T-helper 17 cell (primary cell): Measurements from ENCODE around the gene PATZ1. TPM values are rescaled to one million over a fixed set of nuclear protein-coding genes. Genes with fewer than 3 reads are reported as not detected.
"Not testable (repeated sequence)": the region's sequence is repeated elsewhere in the genome, so short reads cannot be mapped to it uniquely, and the experiment has no call there.

Experiments
- ATAC-seq: fragments of 150-1000 bp; cut with Tn5 transposase; 2 replicates; pipeline ENCODE4 v1.10.0; 2021; ENCODE audit warnings: mild to moderate bottlenecking, moderate library complexity
- DNase-seq, 3 donors: peaks; one replicate each; pipeline versions ENCODE4 v3.0.0 to v3.0.0-alpha.2; 2020 to 2021
- H3K9me3 ChIP-seq: one replicate; pipeline ENCODE4 v1.7.0; 2013; ENCODE audit warnings: low read length, mild to moderate bottlenecking; ENCODE audit not compliant: control insufficient read depth, poor library complexity, severe bottlenecking
- H3K27ac Mint-ChIP-seq: one replicate; pipeline ENCODE4 v1.8.0; 2022; ENCODE audit warnings: mild to moderate bottlenecking, moderate library complexity, mixed read lengths
- H3K27me3 Mint-ChIP-seq: one replicate; pipeline ENCODE4 v1.8.0; 2022; ENCODE audit warnings: mixed read lengths
- H3K36me3 Mint-ChIP-seq: one replicate; pipeline ENCODE4 v1.8.0; 2022; ENCODE audit warnings: low read depth, mixed read lengths
- H3K4me1 Mint-ChIP-seq: one replicate; pipeline ENCODE4 v1.8.0; 2022; ENCODE audit warnings: mild to moderate bottlenecking, mixed read lengths
- H3K4me3 Mint-ChIP-seq: one replicate; pipeline ENCODE4 v1.8.0; 2022; ENCODE audit warnings: mild to moderate bottlenecking, moderate library complexity, mixed read lengths
- total RNA-seq, 4 donors: library from RNA in 2 of 4; stranded (reverse) in 2 of 4; gene quantifications; one replicate each; pipeline ENCODE4 v1.2.3 and lab custom pipeline; 2022 to 2026

PATZ1 gene
- total RNA-seq, 2 donors from 2014 or later: 35.0 to 38.9 TPM

GRCh38 chr22:31348009-31348337 lies 1.8 kb upstream of the PATZ1 start:
- peaks cover 23% of the 10 kb centered on the region for H3K4me1 Mint-ChIP-seq
- H3K4me3 Mint-ChIP-seq: peak overlapping the region; percentile 89
- not testable (repeated sequence) for H3K36me3 Mint-ChIP-seq, ATAC-seq, DNase-seq, H3K9me3 ChIP-seq, H3K27me3 Mint-ChIP-seq
- peak overlapping the region; percentile 51 for H3K27ac Mint-ChIP-seq

- Mint-ChIP-seq H3K36me3 (no peaks in the 10 kb centered on the region), H3K27ac (peak overlapping the region; percentile 51), H3K4me1 (peaks cover 28% of the 10 kb centered on the region), H3K27me3 (no peaks in the 10 kb centered on the region), H3K4me3 (peak overlapping the region; percentile 89)
- ATAC-seq (peak; percentile 9), DNase-seq (peak; percentile 31 to 41 (median 33))
- no peaks in the 10 kb centered on the region for H3K9me3 ChIP-seq
Observed at GRCh38 chr22:31347251-31348008, 1.3 kb upstream of the PATZ1 start.

- DNase-seq (peak in 1 of 3 donors; percentile 33), ATAC-seq (no peak)
- Mint-ChIP-seq H3K36me3 (no peaks in the 10 kb centered on the region), H3K27ac (peak overlapping the region; percentile 51), H3K4me1 (peaks cover 34% of the 10 kb centered on the region), H3K4me3 (peak overlapping the region; percentile 89), H3K27me3 (no peaks in the 10 kb centered on the region)
- no peaks in the 10 kb centered on the region for H3K9me3 ChIP-seq
Observed at GRCh38 chr22:31346733-31347250, 646 bp upstream of the PATZ1 start.

- H3K4me1 Mint-ChIP-seq: peaks cover 41% of the 10 kb centered on the region
- ATAC-seq (peak; percentile 69), DNase-seq (peak; percentile 86 to 91 (median 89))
Observed at GRCh38 chr22:31345331-31346254, 553 bp downstream of the PATZ1 start.

GRCh38 chr22:31344578-31345330 lies 1.4 kb downstream of the PATZ1 start:
- peaks cover 2% of the 10 kb centered on the region for H3K36me3 Mint-ChIP-seq
- ATAC-seq (no peak), DNase-seq (peak in 1 of 3 donors; percentile 17)
- H3K4me1 Mint-ChIP-seq: peaks cover 46% of the 10 kb centered on the region
- peak overlapping the region; percentile 88 for H3K27ac Mint-ChIP-seq
- peak overlapping the region; percentile 89 for H3K4me3 Mint-ChIP-seq
- H3K9me3 ChIP-seq: no peaks in the 10 kb centered on the region
- no peaks in the 10 kb centered on the region for H3K27me3 Mint-ChIP-seq

More at GRCh38 chr22:31345331-31346254, 553 bp downstream of the PATZ1 start:
- Mint-ChIP-seq H3K27ac (peak overlapping the region; percentile 88), H3K4me3 (peak overlapping the region; percentile 89), H3K27me3 (no peaks in the 10 kb centered on the region), H3K36me3 (no peaks in the 10 kb centered on the region)
- H3K9me3 ChIP-seq: no peaks in the 10 kb centered on the region

- no peaks in the 10 kb centered on the region for H3K27me3 Mint-ChIP-seq
- ATAC-seq (no peak), DNase-seq (no peak)
- no peaks in the 10 kb centered on the region for H3K9me3 ChIP-seq
- H3K36me3 Mint-ChIP-seq: peaks cover 2% of the 10 kb centered on the region
- H3K4me1 Mint-ChIP-seq: peaks cover 49% of the 10 kb centered on the region
- H3K4me3 Mint-ChIP-seq: peak overlapping the region; percentile 89
- peak overlapping the region; percentile 88 for H3K27ac Mint-ChIP-seq
Observed at GRCh38 chr22:31344256-31344577, 1.9 kb downstream of the PATZ1 start.

- no peak for DNase-seq
- peak overlapping the region; percentile 89 for H3K4me3 Mint-ChIP-seq
- peaks cover 50% of the 10 kb centered on the region for H3K4me1 Mint-ChIP-seq
- H3K27ac Mint-ChIP-seq: peak overlapping the region; percentile 88
- H3K36me3 Mint-ChIP-seq: peaks cover 2% of the 10 kb centered on the region
- H3K9me3 ChIP-seq: no peaks in the 10 kb centered on the region
- no peak for ATAC-seq
- no peaks in the 10 kb centered on the region for H3K27me3 Mint-ChIP-seq
Observed at GRCh38 chr22:31343235-31344191, 2.6 kb downstream of the PATZ1 start.

GRCh38 chr22:31342389-31343140 lies 3.6 kb downstream of the PATZ1 start:
- ATAC-seq: no peak

GRCh38 chr22:31341386-31342088 lies 4.6 kb downstream of the PATZ1 start:
- no peak for DNase-seq

More at GRCh38 chr22:31342389-31343140, 3.6 kb downstream of the PATZ1 start:
- H3K4me1 Mint-ChIP-seq: peaks cover 52% of the 10 kb centered on the region
- peak overlapping the region; percentile 88 for H3K27ac Mint-ChIP-seq
- peaks cover 2% of the 10 kb centered on the region for H3K36me3 Mint-ChIP-seq
- no peaks in the 10 kb centered on the region for H3K27me3 Mint-ChIP-seq
- H3K4me3 Mint-ChIP-seq: peak overlapping the region; percentile 89
- H3K9me3 ChIP-seq: no peaks in the 10 kb centered on the region
- DNase-seq: no peak

GRCh38 chr22:31340765-31341247 lies 5.3 kb downstream of the PATZ1 start:
- no peaks in the 10 kb centered on the region for H3K9me3 ChIP-seq
- H3K4me3 Mint-ChIP-seq: no peak overlapping the region
- H3K4me1 Mint-ChIP-seq: peaks cover 53% of the 10 kb centered on the region
- no peaks in the 10 kb centered on the region for H3K27me3 Mint-ChIP-seq
- no peak for DNase-seq
- no peak for ATAC-seq
- peaks cover 2% of the 10 kb centered on the region for H3K36me3 Mint-ChIP-seq
- peak overlapping the region; percentile 91 for H3K27ac Mint-ChIP-seq

More at GRCh38 chr22:31341386-31342088, 4.6 kb downstream of the PATZ1 start:
- H3K4me1 Mint-ChIP-seq: peaks cover 52% of the 10 kb centered on the region
- peak overlapping the region; percentile 71 for H3K4me3 Mint-ChIP-seq
- no peaks in the 10 kb centered on the region for H3K9me3 ChIP-seq
- no peak for ATAC-seq
- H3K36me3 Mint-ChIP-seq: peaks cover 2% of the 10 kb centered on the region
- peak overlapping the region; percentile 91 for H3K27ac Mint-ChIP-seq
- H3K27me3 Mint-ChIP-seq: no peaks in the 10 kb centered on the region

- H3K9me3 ChIP-seq: no peaks in the 10 kb centered on the region
- peaks cover 51% of the 10 kb centered on the region for H3K4me1 Mint-ChIP-seq
- peaks cover 3% of the 10 kb centered on the region for H3K36me3 Mint-ChIP-seq
- no peak overlapping the region for H3K4me3 Mint-ChIP-seq
- no peaks in the 10 kb centered on the region for H3K27me3 Mint-ChIP-seq
- DNase-seq: no peak
- peak overlapping the region; percentile 91 for H3K27ac Mint-ChIP-seq
- no peak for ATAC-seq
Observed at GRCh38 chr22:31340360-31340759, 5.8 kb downstream of the PATZ1 start.
